ENCODE measurements around the gene HOXA7.

HOXA7 gene

DNA sequence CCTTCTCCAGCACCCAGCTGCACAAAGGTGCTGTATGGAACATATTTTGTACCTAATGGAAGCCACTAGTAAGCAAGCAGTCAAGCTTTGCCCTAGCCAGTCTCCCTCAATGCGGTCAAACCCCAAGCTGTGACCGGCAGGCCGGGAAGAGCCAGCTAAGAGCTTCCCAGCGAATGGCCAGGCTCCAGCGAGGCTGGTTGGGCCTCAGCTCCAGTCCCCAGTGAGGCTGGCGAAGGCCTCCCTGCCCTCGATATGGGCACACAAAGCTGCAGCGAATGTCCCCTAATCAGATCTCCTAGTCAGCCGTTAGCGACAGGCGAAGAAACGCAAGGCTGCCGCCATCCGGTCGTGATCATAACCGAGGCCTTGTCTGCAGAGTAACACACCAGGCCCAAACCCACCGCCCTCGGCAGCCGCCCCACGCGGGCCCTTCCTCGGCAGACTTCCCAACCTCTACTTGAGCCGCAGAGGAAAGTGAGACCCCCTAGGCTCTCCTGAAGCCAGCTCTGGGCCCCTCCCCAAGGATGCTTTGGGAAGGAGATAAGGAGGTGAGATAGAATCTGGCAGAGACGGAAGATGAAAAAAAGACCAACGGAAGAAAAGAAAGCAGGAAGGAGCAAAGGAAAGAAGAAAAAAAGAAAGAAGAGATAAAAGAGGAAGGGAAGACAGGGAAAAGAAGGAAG, 11.9 kb upstream of the HOXA7 start:
- no peak for ATAC-seq (ENCODE audit: insufficient read depth, low read depth)
- no peaks in the 10 kb centered on the region for H3K79me2 ChIP-seq (ENCODE audit: insufficient read depth, low read length)
- no peak overlapping the region for H3K27ac ChIP-seq (ENCODE audit: low read length)
- no peaks in the 10 kb centered on the region for H3K4me1 ChIP-seq (ENCODE audit: insufficient read depth, low read length)
- H4K20me1 ChIP-seq (ENCODE audit: insufficient read depth, low read length), result no peaks in the 10 kb centered on the region
- H3K9me3 ChIP-seq (ENCODE audit: insufficient read depth, low read length, severe bottlenecking), result no peaks in the 10 kb centered on the region
- no peak overlapping the region for H3K9ac ChIP-seq (ENCODE audit: low read depth, low read length)
- H3K27me3 ChIP-seq (ENCODE audit: insufficient read depth, low read length, poor library complexity), result peaks cover 7% of the 10 kb centered on the region
- DNase-seq, result no peak
- H2AFZ ChIP-seq (ENCODE audit: low read depth, low read length), result no peak overlapping the region
- no peak overlapping the region for H3K4me3 ChIP-seq (ENCODE audit: low read depth in 1 of 2, low read length in 2 of 2)
- no peak for TF ChIP-seq EZH2 (IDR thresholded peaks at IDR 0.05; ENCODE audit: borderline replicate concordance, low read depth, low read length, severe bottlenecking)
- TF ChIP-seq CTCF (IDR thresholded peaks at IDR 0.05; ENCODE audit: borderline replicate concordance, extremely low read depth, low read length, poor library complexity, severe bottlenecking), result no peak
- no peak overlapping the region for H3K4me2 ChIP-seq (ENCODE audit: insufficient read depth, low read length)
- no peaks in the 10 kb centered on the region for H3K36me3 ChIP-seq (ENCODE audit: insufficient read depth, low read length)

- Histone ChIP-seq H3K9ac (ENCODE audit: low read depth, low read length) (no peak overlapping the region), H3K27ac (ENCODE audit: low read length) (no peak overlapping the region), H3K4me1 (ENCODE audit: insufficient read depth, low read length) (no peaks in the 10 kb centered on the region), H2AFZ (ENCODE audit: low read depth, low read length) (no peak overlapping the region), H3K36me3 (ENCODE audit: insufficient read depth, low read length) (no peaks in the 10 kb centered on the region), H3K4me2 (ENCODE audit: insufficient read depth, low read length) (no peak overlapping the region), H3K79me2 (ENCODE audit: insufficient read depth, low read length) (no peaks in the 10 kb centered on the region), H3K4me3 (ENCODE audit: low read depth in 1 of 2, low read length in 2 of 2) (no peak overlapping the region), H3K9me3 (ENCODE audit: insufficient read depth, low read length, severe bottlenecking) (no peaks in the 10 kb centered on the region), H4K20me1 (ENCODE audit: insufficient read depth, low read length) (no peaks in the 10 kb centered on the region), H3K27me3 (ENCODE audit: insufficient read depth, low read length, poor library complexity) (peaks cover 7% of the 10 kb centered on the region)
- no peak for TF ChIP-seq CTCF (IDR thresholded peaks at IDR 0.05; ENCODE audit: borderline replicate concordance, extremely low read depth, low read length, poor library complexity, severe bottlenecking)
- no peak for TF ChIP-seq EZH2 (IDR thresholded peaks at IDR 0.05; ENCODE audit: borderline replicate concordance, low read depth, low read length, severe bottlenecking)
- DNase-seq (no peak), ATAC-seq (ENCODE audit: insufficient read depth, low read depth) (no peak)
Observed at GRCh38 chr7:27167916-27168264, 11.4 kb upstream of the HOXA7 start.

- no peak overlapping the region for H3K9ac ChIP-seq (ENCODE audit: low read depth, low read length)
- TF ChIP-seq CTCF (IDR thresholded peaks at IDR 0.05; ENCODE audit: borderline replicate concordance, extremely low read depth, low read length, poor library complexity, severe bottlenecking), result no peak
- TF ChIP-seq EZH2 (IDR thresholded peaks at IDR 0.05; ENCODE audit: borderline replicate concordance, low read depth, low read length, severe bottlenecking), result no peak
- no peaks in the 10 kb centered on the region for H3K79me2 ChIP-seq (ENCODE audit: insufficient read depth, low read length)
- no peaks in the 10 kb centered on the region for H3K9me3 ChIP-seq (ENCODE audit: insufficient read depth, low read length, severe bottlenecking)
- no peaks in the 10 kb centered on the region for H4K20me1 ChIP-seq (ENCODE audit: insufficient read depth, low read length)
- ATAC-seq (ENCODE audit: insufficient read depth, low read depth), result no peak
- peaks cover 7% of the 10 kb centered on the region for H3K27me3 ChIP-seq (ENCODE audit: insufficient read depth, low read length, poor library complexity)
- H3K4me3 ChIP-seq (ENCODE audit: low read depth in 1 of 2, low read length in 2 of 2), result no peak overlapping the region
- no peak for DNase-seq
- H2AFZ ChIP-seq (ENCODE audit: low read depth, low read length), result no peak overlapping the region
- H3K36me3 ChIP-seq (ENCODE audit: insufficient read depth, low read length), result no peaks in the 10 kb centered on the region
- H3K4me2 ChIP-seq (ENCODE audit: insufficient read depth, low read length), result no peak overlapping the region
- no peaks in the 10 kb centered on the region for H3K4me1 ChIP-seq (ENCODE audit: insufficient read depth, low read length)
- no peak overlapping the region for H3K27ac ChIP-seq (ENCODE audit: low read length)
Observed at GRCh38 chr7:27166531-27167505, 10.3 kb upstream of the HOXA7 start.
